DOHH2 (cell line): ENCODE results near the gene SLC47A2.

Experiments used
- EZH2phosphoT487 ChIP-seq: fragments of 200-600 bp; sonication (generic); IDR thresholded peaks from 2 replicates; pipeline ENCODE4 v1.6.1; 2017; ENCODE audit warnings: borderline replicate concordance, mild to moderate bottlenecking, antibody characterized with exemption, low read length, moderate library complexity, mixed read lengths
- TF ChIP-seq, protein P1 (sequence below): fragments of 200-600 bp; sonication (generic); IDR thresholded peaks from one replicate; pipeline ENCODE4 v1.5.1; 2014; ENCODE audit warnings: antibody characterized with exemption, mild to moderate bottlenecking, low read depth, low read length; ENCODE audit not compliant: poor library complexity, severe bottlenecking

- TF ChIP-seq, protein P1, sequence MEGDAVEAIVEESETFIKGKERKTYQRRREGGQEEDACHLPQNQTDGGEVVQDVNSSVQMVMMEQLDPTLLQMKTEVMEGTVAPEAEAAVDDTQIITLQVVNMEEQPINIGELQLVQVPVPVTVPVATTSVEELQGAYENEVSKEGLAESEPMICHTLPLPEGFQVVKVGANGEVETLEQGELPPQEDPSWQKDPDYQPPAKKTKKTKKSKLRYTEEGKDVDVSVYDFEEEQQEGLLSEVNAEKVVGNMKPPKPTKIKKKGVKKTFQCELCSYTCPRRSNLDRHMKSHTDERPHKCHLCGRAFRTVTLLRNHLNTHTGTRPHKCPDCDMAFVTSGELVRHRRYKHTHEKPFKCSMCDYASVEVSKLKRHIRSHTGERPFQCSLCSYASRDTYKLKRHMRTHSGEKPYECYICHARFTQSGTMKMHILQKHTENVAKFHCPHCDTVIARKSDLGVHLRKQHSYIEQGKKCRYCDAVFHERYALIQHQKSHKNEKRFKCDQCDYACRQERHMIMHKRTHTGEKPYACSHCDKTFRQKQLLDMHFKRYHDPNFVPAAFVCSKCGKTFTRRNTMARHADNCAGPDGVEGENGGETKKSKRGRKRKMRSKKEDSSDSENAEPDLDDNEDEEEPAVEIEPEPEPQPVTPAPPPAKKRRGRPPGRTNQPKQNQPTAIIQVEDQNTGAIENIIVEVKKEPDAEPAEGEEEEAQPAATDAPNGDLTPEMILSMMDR: no peak
- TF ChIP-seq EZH2phosphoT487: no peak
Observed at GRCh38 chr17:19656851-19657581, 59.4 kb downstream of the SLC47A2 start.
